GM23338 (cell line): ENCODE data around the gene SPEM3. TPM values are rescaled to one million over a fixed set of nuclear protein-coding genes. Genes with fewer than 3 reads are reported as not detected.

Experiments used
- ATAC-seq: fragments of 200-7000 bp; cut with Tn5 transposase; 3 replicates; pipeline ENCODE4 v1.9.1; 2020
- DNase-seq: peaks from one replicate; pipeline ENCODE4 v3.0.0-alpha.2; 2015; ENCODE audit warnings: low spot score
- H2AFZ ChIP-seq: fragments of 200-600 bp; sonication (generic); 2 replicates; pipeline ENCODE4 v1.8.0; 2016; ENCODE audit warnings: antibody characterized with exemption, mild to moderate bottlenecking, moderate library complexity
- H3F3A ChIP-seq: fragments of 200-600 bp; sonication (generic); replicated peaks from 2 replicates; pipeline ENCODE4 v1.8.0; 2017; ENCODE audit warnings: antibody characterized with exemption, mixed run types, low read depth
- H3K27ac ChIP-seq: fragments of 200-600 bp; sonication (generic); 2 replicates; pipeline ENCODE4 v1.6.1; 2016; ENCODE audit warnings: low read depth
- H3K27me3 ChIP-seq: fragments of 200-600 bp; sonication (generic); 2 replicates; pipeline ENCODE4 v1.8.0; 2016; ENCODE audit warnings: mild to moderate bottlenecking, mixed run types, moderate library complexity; ENCODE audit not compliant: insufficient read depth
- H3K36me3 ChIP-seq: fragments of 200-600 bp; sonication (generic); 2 replicates; pipeline ENCODE4 v1.8.0; 2016; ENCODE audit warnings: mild to moderate bottlenecking; ENCODE audit not compliant: insufficient read depth
- H3K4me1 ChIP-seq: fragments of 200-600 bp; sonication (generic); 2 replicates; pipeline ENCODE4 v1.8.0; 2016; ENCODE audit warnings: mild to moderate bottlenecking, moderate library complexity; ENCODE audit not compliant: insufficient read depth
- H3K4me2 ChIP-seq: fragments of 200-600 bp; sonication (generic); 2 replicates; pipeline ENCODE4 v1.7.1; 2017; ENCODE audit warnings: mixed run types
- H3K4me3 ChIP-seq: fragments of 200-600 bp; sonication (generic); 2 replicates; pipeline ENCODE4 v1.6.1; 2016; ENCODE audit warnings: mixed run types
- H3K79me2 ChIP-seq: fragments of 200-600 bp; sonication (generic); replicated peaks from 2 replicates; pipeline ENCODE4 v1.8.0; 2017; ENCODE audit warnings: mild to moderate bottlenecking; ENCODE audit not compliant: insufficient read depth
- H3K9me2 ChIP-seq: fragments of 200-600 bp; sonication (generic); 2 replicates; pipeline ENCODE4 v1.8.0; 2017; ENCODE audit not compliant: insufficient read depth
- H4K20me1 ChIP-seq: fragments of 200-600 bp; sonication (generic); replicated peaks from 2 replicates; pipeline ENCODE4 v1.8.0; 2017; ENCODE audit warnings: mild to moderate bottlenecking; ENCODE audit not compliant: insufficient read depth
- H3K27ac Mint-ChIP-seq: 2 replicates; pipeline ENCODE4 v1.8.0; 2020; ENCODE audit warnings: inconsistent platforms, mild to moderate bottlenecking, moderate library complexity, mixed read lengths
- H3K27me3 Mint-ChIP-seq: 3 replicates; pipeline ENCODE4 v1.8.0; 2022; ENCODE audit warnings: low read depth, mild to moderate bottlenecking, moderate library complexity, mixed read lengths, inconsistent platforms; ENCODE audit not compliant: insufficient read depth, poor library complexity
- H3K36me3 Mint-ChIP-seq: 3 replicates; pipeline ENCODE4 v1.8.0; 2021; ENCODE audit warnings: low read depth, mild to moderate bottlenecking, inconsistent platforms, moderate library complexity, mixed read lengths
- H3K4me1 Mint-ChIP-seq: 3 replicates; pipeline ENCODE4 v1.8.0; 2020; ENCODE audit warnings: mild to moderate bottlenecking, inconsistent platforms, mixed read lengths
- H3K4me3 Mint-ChIP-seq: 3 replicates; pipeline ENCODE4 v1.8.0; 2021; ENCODE audit warnings: moderate library complexity, mild to moderate bottlenecking, inconsistent platforms, mixed read lengths
- H3K9me3 Mint-ChIP-seq: 3 replicates; pipeline ENCODE4 v1.8.0; 2020; ENCODE audit warnings: moderate library complexity, mild to moderate bottlenecking, inconsistent platforms, mixed read lengths
- CREB1 ChIP-seq: fragments of 250-450 bp; sonication (Bioruptor Pico); IDR thresholded peaks from 2 replicates; pipeline ENCODE4 v1.5.0; 2020; ENCODE audit warnings: low read depth, mild to moderate bottlenecking, moderate library complexity
- CTCF ChIP-seq, 2 experiments: fragments of 200-600 bp in 1 of 2; sonication (generic) in 1 of 2; conservative IDR thresholded peaks; 2 replicates each; pipeline versions ENCODE4 v1.5.1 to v1.6.1; 2016 to 2017; ENCODE audit warnings: antibody characterized with exemption in 2 of 2, low read depth in 2 of 2, mild to moderate bottlenecking in 2 of 2, moderate library complexity in 1 of 2
- ETS1 ChIP-seq: IDR thresholded peaks from 2 replicates; pipeline ENCODE4 v1.6.1; 2016; ENCODE audit warnings: antibody characterized with exemption
- EZH2 ChIP-seq: fragments of 200-600 bp; sonication (generic); IDR thresholded peaks from one replicate; pipeline ENCODE4 v1.8.0; 2017; ENCODE audit warnings: antibody characterized with exemption, mild to moderate bottlenecking, low read depth; ENCODE audit not compliant: unreplicated experiment
- EZH2phosphoT487 ChIP-seq: fragments of 200-600 bp; sonication (generic); IDR thresholded peaks from one replicate; pipeline ENCODE4 v1.8.1; 2018; ENCODE audit warnings: antibody characterized with exemption; ENCODE audit not compliant: unreplicated experiment
- JUNB ChIP-seq: IDR thresholded peaks from one replicate; pipeline ENCODE4 v1.6.1; 2016; ENCODE audit warnings: antibody characterized with exemption; ENCODE audit not compliant: unreplicated experiment
- NANOG ChIP-seq: IDR thresholded peaks from 2 replicates; pipeline ENCODE4 v1.6.1; 2016; ENCODE audit warnings: antibody characterized with exemption, borderline replicate concordance
- POLR2AphosphoS5 ChIP-seq: IDR thresholded peaks from 2 replicates; pipeline ENCODE4 v1.6.1; 2016; ENCODE audit warnings: antibody characterized with exemption, low read depth
- STAT1 ChIP-seq: IDR thresholded peaks from one replicate; pipeline ENCODE4 v1.6.1; 2016; ENCODE audit warnings: antibody characterized with exemption; ENCODE audit not compliant: unreplicated experiment
- ZNF114 ChIP-seq: fragments of 250-450 bp; sonication (Bioruptor Pico); IDR thresholded peaks from 2 replicates; pipeline ENCODE4 v1.5.0; 2020; ENCODE audit warnings: mild to moderate bottlenecking, moderate library complexity
- ZNF331 ChIP-seq: fragments of 250-450 bp; sonication (Bioruptor Pico); IDR thresholded peaks from 2 replicates; pipeline ENCODE4 v1.5.0; 2020; ENCODE audit warnings: low read depth, mild to moderate bottlenecking, moderate library complexity
- polyA plus RNA-seq: library from polyadenylated mRNA; unstranded; fragments of >200 nt; fragmentation: Nextera tagmentation; extraction: Ambion mirVana; gene quantifications from 2 replicates; pipeline ENCODE4 v1.2.1, GENCODE V29; 2016
- total RNA-seq: library from RNA; depleted of rRNA; stranded (reverse); fragments of >200 nt; shearing (Covaris generic); gene quantifications from 2 replicates; pipeline ENCODE4 v1.2.3, GENCODE V29; 2014
- TF ChIP-seq, protein P1 (sequence below): IDR thresholded peaks from one replicate; pipeline ENCODE4 v1.6.1; 2018; ENCODE audit warnings: antibody characterized with exemption; ENCODE audit not compliant: unreplicated experiment
- TF ChIP-seq, protein P2 (sequence below): fragments of 250-450 bp; sonication (Bioruptor Pico); IDR thresholded peaks from 2 replicates; pipeline ENCODE4 v1.5.0; 2020; ENCODE audit warnings: mild to moderate bottlenecking, moderate library complexity

The SPEM3 gene
- total and polyA plus RNA-seq, 2 experiments from 2014 or later = not detected

- Mint-ChIP-seq H3K9me3 (no peaks in the 10 kb centered on the region; the same call in 2 of the 3 replicates), H3K4me1 (peaks cover 35% of the 10 kb centered on the region), H3K36me3 (peaks cover 5% of the 10 kb centered on the region; the same call in 1 of the 3 replicates), H3K27ac (peak overlapping the region; percentile 16; the same call in 1 of the 2 replicates), H3K27me3 (peaks cover 13% of the 10 kb centered on the region), H3K4me3 (no peak overlapping the region; the same call in 2 of the 3 replicates)
- H3K36me3 ChIP-seq = no peaks in the 10 kb centered on the region
- no peaks in the 10 kb centered on the region for H3K9me2 ChIP-seq
- ATAC-seq (no peak), DNase-seq (no peak)
- H3K4me1 ChIP-seq = peaks cover 20% of the 10 kb centered on the region
- TF ChIP-seq EZH2phosphoT487 (no peak), ETS1 (no peak), ZNF114 (CRISPR knock-in tag) (no peak), NANOG (no peak), EZH2 (no peak), ZNF331 (CRISPR knock-in tag) (no peak), CTCF (conservative IDR thresholded peaks at IDR 0.05; ENCODE audit: low read depth in 2 of 2) (no peak), CREB1 (CRISPR knock-in tag) (no peak), STAT1 (no peak), POLR2AphosphoS5 (no peak), JUNB (no peak)
- TF ChIP-seq, protein P1, sequence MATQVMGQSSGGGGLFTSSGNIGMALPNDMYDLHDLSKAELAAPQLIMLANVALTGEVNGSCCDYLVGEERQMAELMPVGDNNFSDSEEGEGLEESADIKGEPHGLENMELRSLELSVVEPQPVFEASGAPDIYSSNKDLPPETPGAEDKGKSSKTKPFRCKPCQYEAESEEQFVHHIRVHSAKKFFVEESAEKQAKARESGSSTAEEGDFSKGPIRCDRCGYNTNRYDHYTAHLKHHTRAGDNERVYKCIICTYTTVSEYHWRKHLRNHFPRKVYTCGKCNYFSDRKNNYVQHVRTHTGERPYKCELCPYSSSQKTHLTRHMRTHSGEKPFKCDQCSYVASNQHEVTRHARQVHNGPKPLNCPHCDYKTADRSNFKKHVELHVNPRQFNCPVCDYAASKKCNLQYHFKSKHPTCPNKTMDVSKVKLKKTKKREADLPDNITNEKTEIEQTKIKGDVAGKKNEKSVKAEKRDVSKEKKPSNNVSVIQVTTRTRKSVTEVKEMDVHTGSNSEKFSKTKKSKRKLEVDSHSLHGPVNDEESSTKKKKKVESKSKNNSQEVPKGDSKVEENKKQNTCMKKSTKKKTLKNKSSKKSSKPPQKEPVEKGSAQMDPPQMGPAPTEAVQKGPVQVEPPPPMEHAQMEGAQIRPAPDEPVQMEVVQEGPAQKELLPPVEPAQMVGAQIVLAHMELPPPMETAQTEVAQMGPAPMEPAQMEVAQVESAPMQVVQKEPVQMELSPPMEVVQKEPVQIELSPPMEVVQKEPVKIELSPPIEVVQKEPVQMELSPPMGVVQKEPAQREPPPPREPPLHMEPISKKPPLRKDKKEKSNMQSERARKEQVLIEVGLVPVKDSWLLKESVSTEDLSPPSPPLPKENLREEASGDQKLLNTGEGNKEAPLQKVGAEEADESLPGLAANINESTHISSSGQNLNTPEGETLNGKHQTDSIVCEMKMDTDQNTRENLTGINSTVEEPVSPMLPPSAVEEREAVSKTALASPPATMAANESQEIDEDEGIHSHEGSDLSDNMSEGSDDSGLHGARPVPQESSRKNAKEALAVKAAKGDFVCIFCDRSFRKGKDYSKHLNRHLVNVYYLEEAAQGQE = no peak
- TF ChIP-seq, protein P2, sequence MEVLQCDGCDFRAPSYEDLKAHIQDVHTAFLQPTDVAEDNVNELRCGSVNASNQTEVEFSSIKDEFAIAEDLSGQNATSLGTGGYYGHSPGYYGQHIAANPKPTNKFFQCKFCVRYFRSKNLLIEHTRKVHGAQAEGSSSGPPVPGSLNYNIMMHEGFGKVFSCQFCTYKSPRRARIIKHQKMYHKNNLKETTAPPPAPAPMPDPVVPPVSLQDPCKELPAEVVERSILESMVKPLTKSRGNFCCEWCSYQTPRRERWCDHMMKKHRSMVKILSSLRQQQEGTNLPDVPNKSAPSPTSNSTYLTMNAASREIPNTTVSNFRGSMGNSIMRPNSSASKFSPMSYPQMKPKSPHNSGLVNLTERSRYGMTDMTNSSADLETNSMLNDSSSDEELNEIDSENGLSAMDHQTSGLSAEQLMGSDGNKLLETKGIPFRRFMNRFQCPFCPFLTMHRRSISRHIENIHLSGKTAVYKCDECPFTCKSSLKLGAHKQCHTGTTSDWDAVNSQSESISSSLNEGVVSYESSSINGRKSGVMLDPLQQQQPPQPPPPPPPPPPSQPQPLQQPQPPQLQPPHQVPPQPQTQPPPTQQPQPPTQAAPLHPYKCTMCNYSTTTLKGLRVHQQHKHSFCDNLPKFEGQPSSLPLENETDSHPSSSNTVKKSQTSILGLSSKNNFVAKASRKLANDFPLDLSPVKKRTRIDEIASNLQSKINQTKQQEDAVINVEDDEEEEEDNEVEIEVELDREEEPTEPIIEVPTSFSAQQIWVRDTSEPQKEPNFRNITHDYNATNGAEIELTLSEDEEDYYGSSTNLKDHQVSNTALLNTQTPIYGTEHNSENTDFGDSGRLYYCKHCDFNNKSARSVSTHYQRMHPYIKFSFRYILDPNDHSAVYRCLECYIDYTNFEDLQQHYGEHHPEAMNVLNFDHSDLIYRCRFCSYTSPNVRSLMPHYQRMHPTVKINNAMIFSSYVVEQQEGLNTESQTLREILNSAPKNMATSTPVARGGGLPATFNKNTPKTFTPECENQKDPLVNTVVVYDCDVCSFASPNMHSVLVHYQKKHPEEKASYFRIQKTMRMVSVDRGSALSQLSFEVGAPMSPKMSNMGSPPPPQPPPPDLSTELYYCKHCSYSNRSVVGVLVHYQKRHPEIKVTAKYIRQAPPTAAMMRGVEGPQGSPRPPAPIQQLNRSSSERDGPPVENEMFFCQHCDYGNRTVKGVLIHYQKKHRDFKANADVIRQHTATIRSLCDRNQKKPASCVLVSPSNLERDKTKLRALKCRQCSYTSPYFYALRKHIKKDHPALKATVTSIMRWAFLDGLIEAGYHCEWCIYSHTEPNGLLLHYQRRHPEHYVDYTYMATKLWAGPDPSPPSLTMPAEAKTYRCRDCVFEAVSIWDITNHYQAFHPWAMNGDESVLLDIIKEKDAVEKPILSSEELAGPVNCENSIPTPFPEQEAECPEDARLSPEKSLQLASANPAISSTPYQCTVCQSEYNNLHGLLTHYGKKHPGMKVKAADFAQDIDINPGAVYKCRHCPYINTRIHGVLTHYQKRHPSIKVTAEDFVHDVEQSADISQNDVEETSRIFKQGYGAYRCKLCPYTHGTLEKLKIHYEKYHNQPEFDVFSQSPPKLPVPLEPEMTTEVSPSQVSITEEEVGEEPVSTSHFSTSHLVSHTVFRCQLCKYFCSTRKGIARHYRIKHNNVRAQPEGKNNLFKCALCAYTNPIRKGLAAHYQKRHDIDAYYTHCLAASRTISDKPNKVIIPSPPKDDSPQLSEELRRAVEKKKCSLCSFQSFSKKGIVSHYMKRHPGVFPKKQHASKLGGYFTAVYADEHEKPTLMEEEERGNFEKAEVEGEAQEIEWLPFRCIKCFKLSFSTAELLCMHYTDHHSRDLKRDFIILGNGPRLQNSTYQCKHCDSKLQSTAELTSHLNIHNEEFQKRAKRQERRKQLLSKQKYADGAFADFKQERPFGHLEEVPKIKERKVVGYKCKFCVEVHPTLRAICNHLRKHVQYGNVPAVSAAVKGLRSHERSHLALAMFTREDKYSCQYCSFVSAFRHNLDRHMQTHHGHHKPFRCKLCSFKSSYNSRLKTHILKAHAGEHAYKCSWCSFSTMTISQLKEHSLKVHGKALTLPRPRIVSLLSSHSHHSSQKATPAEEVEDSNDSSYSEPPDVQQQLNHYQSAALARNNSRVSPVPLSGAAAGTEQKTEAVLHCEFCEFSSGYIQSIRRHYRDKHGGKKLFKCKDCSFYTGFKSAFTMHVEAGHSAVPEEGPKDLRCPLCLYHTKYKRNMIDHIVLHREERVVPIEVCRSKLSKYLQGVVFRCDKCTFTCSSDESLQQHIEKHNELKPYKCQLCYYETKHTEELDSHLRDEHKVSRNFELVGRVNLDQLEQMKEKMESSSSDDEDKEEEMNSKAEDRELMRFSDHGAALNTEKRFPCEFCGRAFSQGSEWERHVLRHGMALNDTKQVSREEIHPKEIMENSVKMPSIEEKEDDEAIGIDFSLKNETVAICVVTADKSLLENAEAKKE = no peak
- no peak overlapping the region for H3K27ac ChIP-seq
- 0 out of 2 replicates have a peak, but pooled peaks cover 4% of the 10 kb centered on the region for H3F3A ChIP-seq
- no peak overlapping the region for H2AFZ ChIP-seq
- peaks cover 8% of the 10 kb centered on the region; the same call in 1 of the 2 replicates for H4K20me1 ChIP-seq
- no peak overlapping the region for H3K4me3 ChIP-seq
- peaks cover 58% of the 10 kb centered on the region for H3K79me2 ChIP-seq
- no peaks in the 10 kb centered on the region for H3K27me3 ChIP-seq
- H3K4me2 ChIP-seq = no peak overlapping the region
These were observed 47.8 kb downstream of the SPEM3 start for GRCh38 chr17:7476494-7476893.
